Measurements from ENCODE around the gene ZNF200. TPM values are rescaled to one million over a fixed set of nuclear protein-coding genes. Genes with fewer than 3 reads are reported as not detected.
A peak's percentile ranks its signal among the peaks of the same experiment; 100 is the strongest.

Gene ZNF200
- polyA plus RNA-seq, 1 donor (not counting 4 experiments of a cell fraction or from before 2014, with no cell fraction given) = 4.3 TPM

GRCh38 chr16:3180445-3180878, 54.5 kb downstream of the ZNF200 start:
- FAIRE-seq (no peak), DNase-seq (ENCODE audit: low read depth, low spot score) (no peak)
- H3K27me3 ChIP-seq (ENCODE audit: control insufficient read depth, extremely low read depth, insufficient read depth, low read length) = no peaks in the 10 kb centered on the region
- TF ChIP-seq EZH2 (IDR thresholded peaks at IDR 0.05; ENCODE audit: low read length) = no peak
- no peak for TF ChIP-seq CTCF (optimal IDR thresholded peaks at IDR 0.05 in 1 of 3, IDR thresholded peaks at IDR 0.05 in 1 of 3, conservative IDR thresholded peaks at IDR 0.05 in 1 of 3; ENCODE audit: extremely low read depth in 1 of 3, insufficient read depth in 2 of 3, low read length in 3 of 3)
- no peak overlapping the region for H3K27ac ChIP-seq (ENCODE audit: control insufficient read depth, insufficient read depth, low read length)
- H3K9me1 ChIP-seq (ENCODE audit: control insufficient read depth, extremely low read depth, insufficient read depth, low read length) = peaks cover 2% of the 10 kb centered on the region
- H3K79me2 ChIP-seq (ENCODE audit: control insufficient read depth, insufficient read depth, low read length) = no peaks in the 10 kb centered on the region
- H2AFZ ChIP-seq (ENCODE audit: control insufficient read depth, low read length) = no peak overlapping the region
- no peaks in the 10 kb centered on the region for H3K36me3 ChIP-seq (ENCODE audit: control insufficient read depth in 2 of 2, extremely low read depth in 1 of 2, insufficient read depth in 2 of 2, low read length in 2 of 2)
- dilution Hi-C loops (cut with MboI; ENCODE audit: extremely low pct_ligation_motif_present, low sequenced_read_pairs) = no loop called here
- peak overlapping the region; percentile 49 for H3K4me2 ChIP-seq (ENCODE audit: control insufficient read depth, extremely low read depth, insufficient read depth, low read depth, low read length)
- H4K20me1 ChIP-seq (ENCODE audit: control insufficient read depth, extremely low read depth, insufficient read depth, low read length) = no peaks in the 10 kb centered on the region
- no peaks in the 10 kb centered on the region for H3K9me3 ChIP-seq (ENCODE audit: control insufficient read depth, low read depth, low read length)
- peaks cover 14% of the 10 kb centered on the region for H3K4me1 ChIP-seq (ENCODE audit: control insufficient read depth, extremely low read depth, insufficient read depth, low read length)
- H3K4me3 ChIP-seq (ENCODE audit: control insufficient read depth in 2 of 3, extremely low read depth in 1 of 3, insufficient read depth in 2 of 3, low read depth in 1 of 3, low read length in 3 of 3) = peak overlapping the region in 1 of 3 experiments; percentile 22
- H3K9ac ChIP-seq (ENCODE audit: control insufficient read depth, extremely low read depth, insufficient read depth, low read length) = no peak overlapping the region

- TF ChIP-seq CTCF (optimal IDR thresholded peaks at IDR 0.05 in 1 of 3, IDR thresholded peaks at IDR 0.05 in 1 of 3, conservative IDR thresholded peaks at IDR 0.05 in 1 of 3; ENCODE audit: extremely low read depth in 1 of 3, insufficient read depth in 2 of 3, low read length in 3 of 3) (no peak), EZH2 (IDR thresholded peaks at IDR 0.05; ENCODE audit: low read length) (no peak)
- H3K9me1 ChIP-seq (ENCODE audit: control insufficient read depth, extremely low read depth, insufficient read depth, low read length) = peaks cover 2% of the 10 kb centered on the region
- dilution Hi-C loops (cut with MboI; ENCODE audit: extremely low pct_ligation_motif_present, low sequenced_read_pairs) = no loop called here
- H3K27me3 ChIP-seq (ENCODE audit: control insufficient read depth, extremely low read depth, insufficient read depth, low read length) = no peaks in the 10 kb centered on the region
- FAIRE-seq (no peak), DNase-seq (ENCODE audit: low read depth, low spot score) (no peak)
- H3K36me3 ChIP-seq (ENCODE audit: control insufficient read depth in 2 of 2, extremely low read depth in 1 of 2, insufficient read depth in 2 of 2, low read length in 2 of 2) = no peaks in the 10 kb centered on the region
- no peak overlapping the region for H2AFZ ChIP-seq (ENCODE audit: control insufficient read depth, low read length)
- H3K9me3 ChIP-seq (ENCODE audit: control insufficient read depth, low read depth, low read length) = no peaks in the 10 kb centered on the region
- no peak overlapping the region for H3K9ac ChIP-seq (ENCODE audit: control insufficient read depth, extremely low read depth, insufficient read depth, low read length)
- H4K20me1 ChIP-seq (ENCODE audit: control insufficient read depth, extremely low read depth, insufficient read depth, low read length) = no peaks in the 10 kb centered on the region
- no peak overlapping the region for H3K4me2 ChIP-seq (ENCODE audit: control insufficient read depth, extremely low read depth, insufficient read depth, low read depth, low read length)
- no peak overlapping the region for H3K4me3 ChIP-seq (ENCODE audit: control insufficient read depth in 2 of 3, extremely low read depth in 1 of 3, insufficient read depth in 2 of 3, low read depth in 1 of 3, low read length in 3 of 3)
- no peaks in the 10 kb centered on the region for H3K79me2 ChIP-seq (ENCODE audit: control insufficient read depth, insufficient read depth, low read length)
- peaks cover 18% of the 10 kb centered on the region for H3K4me1 ChIP-seq (ENCODE audit: control insufficient read depth, extremely low read depth, insufficient read depth, low read length)
- H3K27ac ChIP-seq (ENCODE audit: control insufficient read depth, insufficient read depth, low read length) = no peak overlapping the region
Measured at GRCh38 chr16:3179651-3180050, 55.3 kb downstream of the ZNF200 start.
